Aorta (tissue), 5 donors: ENCODE results near the gene PINK1. TPM values are rescaled to one million over a fixed set of nuclear protein-coding genes. Genes with fewer than 3 reads are reported as not detected.

Experiments
- ATAC-seq: fragments of 200-7000 bp; cut with Tn5 transposase; one replicate; pipeline ENCODE4 v1.9.1; 2022; ENCODE audit warnings: moderate library complexity; ENCODE audit not compliant: low FRiP score
- DNase-seq, 2 donors: peaks; one replicate each; pipeline ENCODE4 v3.0.0-alpha.2; 2020
- H3K27ac ChIP-seq, 2 donors: one replicate each; pipeline ENCODE4 v1.5.1; 2013; ENCODE audit warnings: low read length in 2 of 2, mild to moderate bottlenecking in 2 of 2, moderate library complexity in 2 of 2, control low read depth in 1 of 2, inconsistent platforms in 1 of 2, low read depth in 1 of 2
- H3K27me3 ChIP-seq, 2 donors: one replicate each; pipeline ENCODE4 v1.6.1; 2013; ENCODE audit warnings: control low read depth in 1 of 2, low read length in 1 of 2, mild to moderate bottlenecking in 1 of 2, moderate library complexity in 1 of 2; ENCODE audit not compliant: insufficient read depth in 2 of 2, control insufficient read depth in 1 of 2
- H3K36me3 ChIP-seq, 2 donors: one replicate each; pipeline ENCODE4 v1.6.1; 2013; ENCODE audit warnings: control low read depth in 1 of 2, low read length in 1 of 2, mild to moderate bottlenecking in 1 of 2; ENCODE audit not compliant: insufficient read depth in 2 of 2, control insufficient read depth in 1 of 2
- H3K4me1 ChIP-seq, 2 donors: one replicate each; pipeline ENCODE4 v1.6.1; 2013; ENCODE audit warnings: low read length in 2 of 2, control low read depth in 1 of 2, mild to moderate bottlenecking in 1 of 2, moderate library complexity in 1 of 2; ENCODE audit not compliant: insufficient read depth in 2 of 2, control insufficient read depth in 1 of 2
- H3K4me3 ChIP-seq, 2 donors: one replicate each; pipeline ENCODE4 v1.5.1; 2013; ENCODE audit warnings: low read length in 2 of 2, control low read depth in 1 of 2, mild to moderate bottlenecking in 1 of 2
- H3K9me3 ChIP-seq: one replicate; pipeline ENCODE4 v1.6.1; 2013; ENCODE audit warnings: mild to moderate bottlenecking, low read length; ENCODE audit not compliant: control insufficient read depth
- whole genome bisulfite sequencing, 2 donors: extraction: QIAGEN DNeasy Blood & Tissue Kit; methylation state at CpG; one replicate each; pipeline ENCODE4 v1.1.7; 2013; 5-methylcytosine and 5-hydroxymethylcytosine counted together
- intact Hi-C, 2 donors: fragments of 100-400 bp; cut with DNase I; formaldehyde crosslinking; loops; one replicate each; pipeline versions ENCODE4 v1.14.2 to v1.15.0; 2022
- polyA plus RNA-seq, 2 donors: library from polyadenylated mRNA; stranded (reverse); fragments of 200-250 nt; gene quantifications; one replicate each; pipeline ENCODE4 v1.2.3, GENCODE V29; 2013
- total RNA-seq, 2 donors: library from RNA; stranded (reverse); fragmentation: NEBNext Ultra II Directional; extraction: Animal tissue kit (Norgen Biotek cat#: 25700); gene quantifications; one replicate each; pipeline ENCODE4 v1.2.1, GENCODE V29; 2021
- donor health status: healthy with polysubstance abuse.
- donor health status: Bipolar disorder and iron deficiency.
- donor health status: DM: no; HTN: no; CAD: no.
- donor health status: DM: no; HTN: no; CAD: no.
- donor health status: DM: yes; HTN: yes; CAD: no.

PINK1 gene
- total and polyA plus RNA-seq, 4 donors: 72.0 to 129 (median 92.4) TPM

- H3K4me1 ChIP-seq: no peaks in the 10 kb centered on the region
- intact Hi-C loops: no loop called here
- H3K9me3 ChIP-seq: no peaks in the 10 kb centered on the region
- ATAC-seq: no peak
- DNase-seq: no peak
- no peaks in the 10 kb centered on the region for H3K27me3 ChIP-seq
- peaks cover 0 to 19% of the 10 kb centered on the region in 2 donors for H3K36me3 ChIP-seq
- no peak overlapping the region for H3K4me3 ChIP-seq
- WGBS, 2 donors: 89% methylated on average over 12 to 14 of the region's 14 CpGs
- H3K27ac ChIP-seq: no peak overlapping the region
These were observed 12.2 kb downstream of the PINK1 start for GRCh38 chr1:20645414-20645813.

GRCh38 chr1:20648438-20648837 is 15.2 kb downstream of the PINK1 start:
- Histone ChIP-seq H3K9me3 (no peaks in the 10 kb centered on the region), H3K27ac (no peak overlapping the region), H3K4me3 (no peak overlapping the region), H3K36me3 (peaks cover 3 to 28% of the 10 kb centered on the region in 2 donors), H3K4me1 (no peaks in the 10 kb centered on the region), H3K27me3 (no peaks in the 10 kb centered on the region)
- ATAC-seq (no peak), DNase-seq (no peak)
- WGBS, 2 donors: 85 to 86% methylated on average over 13 of the region's 13 CpGs
- intact Hi-C loops: no loop called here

- peaks cover 3 to 30% of the 10 kb centered on the region in 2 donors for H3K36me3 ChIP-seq
- H3K4me3 ChIP-seq: no peak overlapping the region
- ATAC-seq: no peak
These were observed 15.7 kb downstream of the PINK1 start for GRCh38 chr1:20648946-20649345.

GRCh38 chr1:20652300-20652699 is 19.0 kb downstream of the PINK1 start:
- Histone ChIP-seq H3K27me3 (no peaks in the 10 kb centered on the region), H3K9me3 (no peaks in the 10 kb centered on the region), H3K4me1 (no peaks in the 10 kb centered on the region), H3K4me3 (no peak overlapping the region), H3K27ac (no peak overlapping the region), H3K36me3 (peaks cover 3 to 31% of the 10 kb centered on the region in 2 donors)
- WGBS, 2 donors: 94 to 96% methylated on average over 15 of the region's 15 CpGs
- DNase-seq (peak in 1 of 2 donors; percentile 46), ATAC-seq (no peak)
- intact Hi-C loops: no loop called here

More at GRCh38 chr1:20648946-20649345, 15.7 kb downstream of the PINK1 start:
- Histone ChIP-seq H3K4me1 (no peaks in the 10 kb centered on the region), H3K27me3 (no peaks in the 10 kb centered on the region), H3K27ac (no peak overlapping the region), H3K9me3 (no peaks in the 10 kb centered on the region)
- intact Hi-C loops: no loop called here
- no peak for DNase-seq
- 89 to 92% methylated on average over 15 of the region's 15 CpGs for WGBS, 2 donors

- Histone ChIP-seq H3K4me1 (no peaks in the 10 kb centered on the region), H3K4me3 (no peak overlapping the region), H3K9me3 (no peaks in the 10 kb centered on the region), H3K27me3 (no peaks in the 10 kb centered on the region), H3K27ac (no peak overlapping the region), H3K36me3 (peaks cover 3 to 28% of the 10 kb centered on the region in 2 donors)
- intact Hi-C loops: no loop called here
- 75 to 80% methylated on average over 20 of the region's 20 CpGs for WGBS, 2 donors
- ATAC-seq (no peak), DNase-seq (no peak)
These were observed 20.9 kb downstream of the PINK1 start for GRCh38 chr1:20654104-20654690.

- H3K36me3 ChIP-seq: peaks cover 3 to 16% of the 10 kb centered on the region in 2 donors
- H3K4me1 ChIP-seq: no peaks in the 10 kb centered on the region
- WGBS, 2 donors: 87 to 91% methylated on average over 11 to 12 of the region's 12 CpGs
- ATAC-seq: no peak
- no peak overlapping the region for H3K4me3 ChIP-seq
- no peaks in the 10 kb centered on the region for H3K27me3 ChIP-seq
- H3K9me3 ChIP-seq: no peaks in the 10 kb centered on the region
- intact Hi-C loops: no loop called here
- no peak overlapping the region for H3K27ac ChIP-seq
- no peak for DNase-seq
These were observed 23.8 kb downstream of the PINK1 start for GRCh38 chr1:20657024-20657423.

- Histone ChIP-seq H3K36me3 (peaks cover under 1 to 10% of the 10 kb centered on the region in 2 donors), H3K27ac (no peak overlapping the region), H3K9me3 (no peaks in the 10 kb centered on the region), H3K4me3 (no peak overlapping the region), H3K27me3 (no peaks in the 10 kb centered on the region), H3K4me1 (no peaks in the 10 kb centered on the region)
- DNase-seq (no peak), ATAC-seq (no peak)
- WGBS, 2 donors: 60 to 61% methylated on average over 16 of the region's 16 CpGs
- intact Hi-C loops: no loop called here
These were observed 25.1 kb downstream of the PINK1 start for GRCh38 chr1:20658166-20658915.

- Histone ChIP-seq H3K4me1 (no peaks in the 10 kb centered on the region), H3K4me3 (peak overlapping the region; percentile 57 to 65), H3K27ac (no peak overlapping the region), H3K36me3 (peaks cover 0 to 2% of the 10 kb centered on the region in 2 donors), H3K9me3 (no peaks in the 10 kb centered on the region), H3K27me3 (no peaks in the 10 kb centered on the region)
- ATAC-seq: no peak
- DNase-seq: no peak
- intact Hi-C loops: loop anchor here in 1 of 2 donors (2.0 kb wide), 1 partner anchor 26 kb away; no protein-coding TSS in a partner anchor
- 21 to 25% methylated on average over 3 of the region's 3 CpGs for WGBS, 2 donors
These were observed 27.1 kb downstream of the PINK1 start for GRCh38 chr1:20660363-20660762.

GRCh38 chr1:20660847-20661206 is 27.6 kb downstream of the PINK1 start:
- peak overlapping the region; percentile 57 to 65 for H3K4me3 ChIP-seq
- H3K27me3 ChIP-seq: no peaks in the 10 kb centered on the region
- H3K27ac ChIP-seq: no peak overlapping the region
- H3K36me3 ChIP-seq: no peaks in the 10 kb centered on the region
- no peaks in the 10 kb centered on the region for H3K4me1 ChIP-seq
- ATAC-seq (no peak), DNase-seq (no peak)
- H3K9me3 ChIP-seq: no peaks in the 10 kb centered on the region
- 0 to 1% methylated on average over 20 of the region's 20 CpGs for WGBS, 2 donors
- intact Hi-C loops: loop anchor here in 1 of 2 donors (2.0 kb wide), 1 partner anchor 26 kb away; no protein-coding TSS in a partner anchor
